Ascending aorta (tissue), 2 donors: ENCODE results near the gene MIGA1. TPM values are rescaled to one million over a fixed set of nuclear protein-coding genes. Genes with fewer than 3 reads are reported as not detected.
"Not testable (repeated sequence)": the region's sequence is repeated elsewhere in the genome, so short reads cannot be mapped to it uniquely, and the experiment has no call there.

Experiments used
- DNase-seq, 2 donors: peaks; one replicate each; pipeline ENCODE4 v3.0.0-alpha.2; 2019; ENCODE audit warnings: low spot score in 2 of 2
- H3K27ac ChIP-seq, 2 donors: fragments of 200-600 bp; sonication (generic); one replicate each; pipeline ENCODE4 v1.5.1; 2016 to 2017; ENCODE audit warnings: mild to moderate bottlenecking in 1 of 2
- H3K27me3 ChIP-seq: fragments of 200-600 bp; sonication (generic); one replicate; pipeline ENCODE4 v1.5.1; 2017
- H3K36me3 ChIP-seq, 2 donors: fragments of 200-600 bp; sonication (generic); one replicate each; pipeline ENCODE4 v1.5.1; 2016
- H3K4me1 ChIP-seq, 2 donors: fragments of 200-600 bp; sonication (generic); one replicate each; pipeline ENCODE4 v1.5.1; 2016 to 2017; ENCODE audit warnings: mild to moderate bottlenecking in 1 of 2
- H3K4me3 ChIP-seq, 2 donors: fragments of 200-600 bp; sonication (generic); one replicate each; pipeline ENCODE4 v1.5.1; 2016 to 2017; ENCODE audit warnings: mild to moderate bottlenecking in 1 of 2
- H3K9me3 ChIP-seq, 2 donors: fragments of 200-600 bp; sonication (generic); one replicate each; pipeline ENCODE4 v1.5.1; 2016
- CTCF ChIP-seq, 3 experiments: fragments of 200-600 bp in 2 of 3; fragments of 450-650 bp in 1 of 3; sonication (generic) in 2 of 3; IDR thresholded peaks; one replicate each; pipeline ENCODE4 v1.5.1; 2016 to 2019; ENCODE audit warnings: antibody characterized with exemption in 3 of 3, mild to moderate bottlenecking in 1 of 3, moderate library complexity in 1 of 3
- intact Hi-C: fragments of 100-400 bp; cut with DNase I; formaldehyde crosslinking; loops from one replicate; pipeline ENCODE4 v1.15.1; 2023
- total RNA-seq: library from RNA; depleted of rRNA; stranded (reverse); fragments of >200 nt; gene quantifications from one replicate; pipeline ENCODE4 v1.1.0, GENCODE V29; 2016

Gene MIGA1
- total RNA-seq, 1 donor from 2014 or later, result 13.1 TPM

DNA sequence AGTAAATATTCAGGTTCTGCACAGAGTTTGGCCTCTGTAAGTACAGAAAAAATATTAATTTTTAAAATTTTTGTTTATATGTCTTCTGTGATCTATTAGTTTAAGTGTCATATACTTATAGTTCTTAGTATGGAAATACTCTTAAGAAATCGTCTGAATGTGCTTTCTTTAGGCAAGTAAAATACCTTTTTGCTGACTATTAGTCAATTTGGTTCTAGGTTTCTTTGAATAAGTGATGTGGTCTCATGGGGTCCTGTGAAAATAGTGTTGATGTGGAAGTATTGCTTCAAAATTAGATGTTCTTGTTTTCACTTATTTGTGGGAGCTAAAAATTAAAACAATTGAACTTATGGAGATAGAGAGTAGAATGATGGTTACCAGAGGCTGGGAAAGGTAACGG lies 23.9 kb downstream of the MIGA1 start:
- no peaks in the 10 kb centered on the region for H3K27me3 ChIP-seq
- no peaks in the 10 kb centered on the region for H3K9me3 ChIP-seq
- H3K4me3 ChIP-seq, result no peak overlapping the region
- TF ChIP-seq CTCF (IDR thresholded peaks at IDR 0.05), result no peak
- H3K27ac ChIP-seq, result no peak overlapping the region
- intact Hi-C loops, result no loop called here
- DNase-seq, result no peak
- peaks cover 20 to 25% of the 10 kb centered on the region in 2 donors for H3K36me3 ChIP-seq
- no peaks in the 10 kb centered on the region for H3K4me1 ChIP-seq

GRCh38 chr1:77809787-77810462 lies 30.5 kb downstream of the MIGA1 start:
- intact Hi-C loops, H3K4me1 ChIP-seq, H3K27ac ChIP-seq, H3K4me3 ChIP-seq, H3K9me3 ChIP-seq, DNase-seq, H3K27me3 ChIP-seq: not testable (repeated sequence)
- peaks cover 34 to 47% of the 10 kb centered on the region in 2 donors for H3K36me3 ChIP-seq

DNA sequence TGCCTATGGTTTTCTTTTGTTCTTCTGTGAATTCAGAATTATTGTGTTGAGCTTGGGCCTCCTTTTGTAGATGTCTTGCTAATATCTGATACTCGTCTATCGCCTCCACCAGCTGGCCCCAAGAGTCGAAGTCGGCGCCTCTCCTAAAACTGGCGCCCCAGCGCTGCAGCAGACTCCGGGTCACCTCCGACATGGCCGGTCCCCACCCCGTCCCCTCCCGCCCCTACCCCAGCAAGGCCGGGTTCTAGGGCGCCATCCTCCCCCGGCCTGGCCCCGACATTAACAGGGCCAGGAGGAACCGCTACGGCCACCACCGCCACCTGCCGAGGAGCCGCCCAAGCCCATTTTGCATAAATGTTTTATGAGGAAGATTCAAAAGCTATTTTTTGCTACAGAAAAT lies 32.1 kb downstream of the MIGA1 start:
- intact Hi-C loops, H3K9me3 ChIP-seq, H3K27me3 ChIP-seq, H3K27ac ChIP-seq, DNase-seq, H3K4me1 ChIP-seq, H3K4me3 ChIP-seq: not testable (repeated sequence)
- H3K36me3 ChIP-seq, result peaks cover 37 to 61% of the 10 kb centered on the region in 2 donors

GRCh38 chr1:77817368-77818209 lies 38.1 kb downstream of the MIGA1 start:
- intact Hi-C loops, result no loop called here
- no peaks in the 10 kb centered on the region for H3K27me3 ChIP-seq
- no peaks in the 10 kb centered on the region for H3K4me1 ChIP-seq
- peaks cover 29 to 61% of the 10 kb centered on the region in 2 donors for H3K36me3 ChIP-seq
- no peak for TF ChIP-seq CTCF (IDR thresholded peaks at IDR 0.05)
- H3K4me3 ChIP-seq, result no peak overlapping the region
- H3K27ac ChIP-seq, result no peak overlapping the region
- H3K9me3 ChIP-seq, result no peaks in the 10 kb centered on the region
- no peak for DNase-seq

GRCh38 chr1:77820121-77820520 lies 40.7 kb downstream of the MIGA1 start:
- H3K4me3 ChIP-seq, result no peak overlapping the region
- no peak for TF ChIP-seq CTCF (IDR thresholded peaks at IDR 0.05)
- DNase-seq, result no peak
- peaks cover 6 to 11% of the 10 kb centered on the region in 2 donors for H3K4me1 ChIP-seq
- no peak overlapping the region for H3K27ac ChIP-seq
- no peaks in the 10 kb centered on the region for H3K9me3 ChIP-seq
- no peaks in the 10 kb centered on the region for H3K27me3 ChIP-seq
- peaks cover 8 to 39% of the 10 kb centered on the region in 2 donors for H3K36me3 ChIP-seq
- intact Hi-C loops, result no loop called here

DNA sequence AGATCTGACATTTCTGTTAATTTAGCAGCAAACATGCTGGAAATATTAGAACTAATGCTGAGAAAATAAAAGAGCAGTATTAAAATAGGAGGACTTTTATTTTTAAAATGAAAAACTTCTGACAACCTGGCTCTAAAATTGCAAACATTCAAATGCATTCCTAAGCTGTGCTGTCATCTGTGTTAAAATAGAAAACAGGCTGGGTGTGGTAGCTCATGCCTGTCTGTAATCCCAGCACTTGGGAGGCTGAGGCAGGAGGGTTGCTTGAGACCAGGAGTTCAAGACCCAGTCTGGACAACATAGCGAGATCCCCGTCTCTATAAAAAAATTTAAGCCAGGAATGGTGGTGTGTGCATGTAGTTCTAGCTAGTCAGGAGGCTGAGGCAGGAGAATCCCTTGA lies 44.6 kb downstream of the MIGA1 start:
- no peak for DNase-seq
- H3K27ac ChIP-seq, result peak overlapping the region; percentile 5 to 55
- H3K36me3 ChIP-seq, result peaks cover 0 to 16% of the 10 kb centered on the region in 2 donors
- no peak overlapping the region for H3K4me3 ChIP-seq
- no peak for TF ChIP-seq CTCF (IDR thresholded peaks at IDR 0.05)
- no peaks in the 10 kb centered on the region for H3K27me3 ChIP-seq
- H3K4me1 ChIP-seq, result peaks cover 6 to 17% of the 10 kb centered on the region in 2 donors
- H3K9me3 ChIP-seq, result no peaks in the 10 kb centered on the region
- intact Hi-C loops, result loop anchor here (1.0 kb wide), 1 partner anchor 65 kb away; no protein-coding TSS in a partner anchor
